Liver (tissue), 9 donors: ENCODE results near the gene PIGN. TPM values are rescaled to one million over a fixed set of nuclear protein-coding genes. Genes with fewer than 3 reads are reported as not detected.

Experiments used
- DNase-seq: peaks from one replicate; pipeline ENCODE4 v3.0.0-alpha.2; 2017; ENCODE audit warnings: low spot score
- H3K27ac ChIP-seq, 2 donors: one replicate each; pipeline ENCODE4 v1.7.0; 2013; ENCODE audit warnings: inconsistent platforms in 2 of 2, low read length in 2 of 2, control low read depth in 1 of 2, low read depth in 1 of 2, mild to moderate bottlenecking in 1 of 2
- H3K27me3 ChIP-seq, 4 donors: one replicate each; pipeline versions ENCODE4 v1.6.1 to v1.7.0; 2013; ENCODE audit warnings: low read length in 3 of 4, inconsistent platforms in 1 of 4, mild to moderate bottlenecking in 1 of 4, moderate library complexity in 1 of 4; ENCODE audit not compliant: control insufficient read depth in 4 of 4, insufficient read depth in 4 of 4
- H3K36me3 ChIP-seq, 4 donors: one replicate each; pipeline versions ENCODE4 v1.6.1 to v1.7.0; 2013; ENCODE audit warnings: low read length in 3 of 4, mild to moderate bottlenecking in 3 of 4, low read depth in 1 of 4, moderate library complexity in 1 of 4; ENCODE audit not compliant: control insufficient read depth in 4 of 4, insufficient read depth in 3 of 4
- H3K4me1 ChIP-seq, 4 donors: one replicate each; pipeline versions ENCODE4 v1.6.1 to v1.7.0; 2013; ENCODE audit warnings: low read length in 3 of 4, mild to moderate bottlenecking in 3 of 4, moderate library complexity in 1 of 4; ENCODE audit not compliant: control insufficient read depth in 4 of 4, insufficient read depth in 4 of 4
- H3K4me3 ChIP-seq, 3 donors: one replicate each; pipeline versions ENCODE4 v1.6.1 to v1.7.0; 2013; ENCODE audit warnings: low read length in 3 of 3, control low read depth in 1 of 3, low read depth in 1 of 3, mild to moderate bottlenecking in 1 of 3
- H3K9ac ChIP-seq, 2 donors: one replicate each; pipeline ENCODE4 v1.7.0; 2013; ENCODE audit warnings: low read length in 2 of 2, mild to moderate bottlenecking in 2 of 2, moderate library complexity in 2 of 2, control low read depth in 1 of 2, low read depth in 1 of 2
- H3K9me3 ChIP-seq, 4 donors: one replicate each; pipeline versions ENCODE4 v1.6.1 to v1.7.0; 2013; ENCODE audit warnings: low read length in 3 of 4; ENCODE audit not compliant: control insufficient read depth in 4 of 4
- EGR1 ChIP-seq, 2 donors: IDR thresholded peaks; 2 replicates each; pipeline ENCODE4 v1.6.1; 2016 to 2018; ENCODE audit warnings: antibody characterized with exemption in 2 of 2, low read depth in 2 of 2
- FOXA1 ChIP-seq: IDR thresholded peaks from 2 replicates; pipeline ENCODE4 v1.6.1; 2016; ENCODE audit warnings: antibody characterized with exemption
- FOXA2 ChIP-seq: IDR thresholded peaks from 2 replicates; pipeline ENCODE4 v1.6.1; 2016; ENCODE audit warnings: antibody characterized with exemption
- GABPA ChIP-seq, 2 donors: IDR thresholded peaks in 1 of 2; conservative IDR thresholded peaks in 1 of 2; 2 replicates each; pipeline ENCODE4 v1.6.1; 2016; ENCODE audit warnings: antibody characterized with exemption in 2 of 2, mild to moderate bottlenecking in 1 of 2, moderate library complexity in 1 of 2
- HNF4A ChIP-seq, 2 donors: conservative IDR thresholded peaks; 2 replicates each; pipeline ENCODE4 v1.6.1; 2016; ENCODE audit warnings: antibody characterized with exemption in 2 of 2, mild to moderate bottlenecking in 2 of 2
- HNF4G ChIP-seq: IDR thresholded peaks from 2 replicates; pipeline ENCODE4 v1.6.1; 2016; ENCODE audit warnings: antibody characterized with exemption
- JUND ChIP-seq, 2 donors: IDR thresholded peaks; 2 replicates each; pipeline ENCODE4 v1.6.1; 2016; ENCODE audit warnings: antibody characterized with exemption in 2 of 2
- NR2F2 ChIP-seq: IDR thresholded peaks from 2 replicates; pipeline ENCODE4 v1.6.1; 2016; ENCODE audit warnings: antibody characterized with exemption
- RAD21 ChIP-seq, 2 donors: IDR thresholded peaks; 2 replicates each; pipeline ENCODE4 v1.6.1; 2016; ENCODE audit warnings: antibody characterized with exemption in 2 of 2, mild to moderate bottlenecking in 2 of 2
- RXRA ChIP-seq, 2 donors: IDR thresholded peaks; 2 replicates each; pipeline ENCODE4 v1.6.1; 2017 to 2018; ENCODE audit warnings: antibody characterized with exemption in 2 of 2, mild to moderate bottlenecking in 1 of 2
- SP1 ChIP-seq: IDR thresholded peaks from 2 replicates; pipeline ENCODE4 v1.6.1; 2018; ENCODE audit warnings: antibody characterized with exemption, mild to moderate bottlenecking
- TAF1 ChIP-seq: conservative IDR thresholded peaks from 2 replicates; pipeline ENCODE4 v1.6.1; 2016; ENCODE audit warnings: antibody characterized with exemption, mild to moderate bottlenecking
- YY1 ChIP-seq: IDR thresholded peaks from 2 replicates; pipeline ENCODE4 v1.6.1; 2016; ENCODE audit warnings: antibody characterized with exemption, mild to moderate bottlenecking
- WGBS: extraction: QIAGEN DNeasy Blood & Tissue Kit; methylation state at CpG from one replicate; pipeline ENCODE4 v1.1.7; 2013; 5-methylcytosine and 5-hydroxymethylcytosine counted together
- polyA plus RNA-seq, 2 donors: library from polyadenylated mRNA; stranded (reverse) in 1 of 2; unstranded in 1 of 2; fragments of 200-250 nt in 1 of 2; fragments of >200 nt in 1 of 2; fragmentation: Nextera tagmentation in 1 of 2; extraction: Ambion mirVana in 1 of 2; gene quantifications; one replicate each; pipeline versions ENCODE4 v1.2.1 to v1.2.3, GENCODE V29; 2013 to 2015
- total RNA-seq, 2 donors: library from RNA; depleted of rRNA; stranded (reverse); fragments of >200 nt; gene quantifications; one replicate each; pipeline ENCODE4 v1.2.3, GENCODE V29; 2014
- TF ChIP-seq, protein P1 (sequence below): IDR thresholded peaks from 2 replicates; pipeline ENCODE4 v1.6.1; 2016; ENCODE audit warnings: antibody characterized with exemption
- TF ChIP-seq, protein P2 (sequence below): fragments of 150-350 bp; IDR thresholded peaks from 2 replicates; pipeline ENCODE4 v1.5.1; 2017; ENCODE audit warnings: improper control_type of control experiment, low read depth, low read length; ENCODE audit not compliant: missing input control
- TF ChIP-seq, protein P3 (sequence below): IDR thresholded peaks from 2 replicates; pipeline ENCODE4 v1.6.1; 2016; ENCODE audit warnings: antibody characterized with exemption
- TF ChIP-seq, protein P4 (sequence below): IDR thresholded peaks from 2 replicates; pipeline ENCODE4 v1.6.1; 2016; ENCODE audit warnings: antibody characterized with exemption
- TF ChIP-seq, protein P5 (sequence below): IDR thresholded peaks from 2 replicates; pipeline ENCODE4 v1.6.1; 2016; ENCODE audit warnings: antibody characterized with exemption, mild to moderate bottlenecking
- donor health status: healthy.
- donor health status: healthy.
- donor health status: healthy.
- donor health status: healthy.
- donor health status: healthy.

Gene PIGN
- total and polyA plus RNA-seq, 4 donors, result 5.1 to 20.6 (median 12.5) TPM

DNA sequence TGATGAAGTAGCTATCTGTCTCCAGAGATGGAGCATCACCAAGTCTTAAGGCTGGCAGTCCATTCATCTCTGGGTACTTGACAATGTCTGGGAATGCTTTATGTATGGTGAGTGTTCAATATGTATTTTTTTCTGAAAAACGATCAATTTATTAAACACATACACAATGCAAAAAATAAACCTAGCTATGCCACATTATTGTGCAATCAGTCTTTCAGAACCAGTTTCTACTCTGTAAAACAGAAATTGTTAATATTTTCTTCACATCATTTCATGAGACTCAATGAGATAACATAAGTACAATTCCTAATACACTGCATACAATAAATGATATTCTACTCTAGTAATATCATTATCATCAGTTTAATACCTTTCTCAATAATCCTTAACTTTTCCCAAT is 122.5 kb downstream of the PIGN start:
- Histone ChIP-seq H3K4me1 (no peaks in the 10 kb centered on the region), H3K27ac (no peak overlapping the region), H3K36me3 (peaks cover 0 to 3% (median 0%) of the 10 kb centered on the region in 4 donors), H3K27me3 (no peaks in the 10 kb centered on the region), H3K4me3 (no peak overlapping the region), H3K9ac (no peak overlapping the region), H3K9me3 (peaks cover 0 to 6% (median under 1%) of the 10 kb centered on the region in 4 donors)
- TF ChIP-seq, protein P1, sequence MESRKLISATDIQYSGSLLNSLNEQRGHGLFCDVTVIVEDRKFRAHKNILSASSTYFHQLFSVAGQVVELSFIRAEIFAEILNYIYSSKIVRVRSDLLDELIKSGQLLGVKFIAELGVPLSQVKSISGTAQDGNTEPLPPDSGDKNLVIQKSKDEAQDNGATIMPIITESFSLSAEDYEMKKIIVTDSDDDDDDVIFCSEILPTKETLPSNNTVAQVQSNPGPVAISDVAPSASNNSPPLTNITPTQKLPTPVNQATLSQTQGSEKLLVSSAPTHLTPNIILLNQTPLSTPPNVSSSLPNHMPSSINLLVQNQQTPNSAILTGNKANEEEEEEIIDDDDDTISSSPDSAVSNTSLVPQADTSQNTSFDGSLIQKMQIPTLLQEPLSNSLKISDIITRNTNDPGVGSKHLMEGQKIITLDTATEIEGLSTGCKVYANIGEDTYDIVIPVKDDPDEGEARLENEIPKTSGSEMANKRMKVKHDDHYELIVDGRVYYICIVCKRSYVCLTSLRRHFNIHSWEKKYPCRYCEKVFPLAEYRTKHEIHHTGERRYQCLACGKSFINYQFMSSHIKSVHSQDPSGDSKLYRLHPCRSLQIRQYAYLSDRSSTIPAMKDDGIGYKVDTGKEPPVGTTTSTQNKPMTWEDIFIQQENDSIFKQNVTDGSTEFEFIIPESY, result no peak
- no peak for TF ChIP-seq HNF4A (conservative IDR thresholded peaks at IDR 0.05)
- no peak for TF ChIP-seq NR2F2
- TF ChIP-seq, protein P2, sequence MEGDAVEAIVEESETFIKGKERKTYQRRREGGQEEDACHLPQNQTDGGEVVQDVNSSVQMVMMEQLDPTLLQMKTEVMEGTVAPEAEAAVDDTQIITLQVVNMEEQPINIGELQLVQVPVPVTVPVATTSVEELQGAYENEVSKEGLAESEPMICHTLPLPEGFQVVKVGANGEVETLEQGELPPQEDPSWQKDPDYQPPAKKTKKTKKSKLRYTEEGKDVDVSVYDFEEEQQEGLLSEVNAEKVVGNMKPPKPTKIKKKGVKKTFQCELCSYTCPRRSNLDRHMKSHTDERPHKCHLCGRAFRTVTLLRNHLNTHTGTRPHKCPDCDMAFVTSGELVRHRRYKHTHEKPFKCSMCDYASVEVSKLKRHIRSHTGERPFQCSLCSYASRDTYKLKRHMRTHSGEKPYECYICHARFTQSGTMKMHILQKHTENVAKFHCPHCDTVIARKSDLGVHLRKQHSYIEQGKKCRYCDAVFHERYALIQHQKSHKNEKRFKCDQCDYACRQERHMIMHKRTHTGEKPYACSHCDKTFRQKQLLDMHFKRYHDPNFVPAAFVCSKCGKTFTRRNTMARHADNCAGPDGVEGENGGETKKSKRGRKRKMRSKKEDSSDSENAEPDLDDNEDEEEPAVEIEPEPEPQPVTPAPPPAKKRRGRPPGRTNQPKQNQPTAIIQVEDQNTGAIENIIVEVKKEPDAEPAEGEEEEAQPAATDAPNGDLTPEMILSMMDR, result no peak
- no peak for TF ChIP-seq TAF1
- no peak for TF ChIP-seq FOXA1
- no peak for TF ChIP-seq YY1
- no peak for TF ChIP-seq RXRA (IDR thresholded peaks at IDR 0.05)
- no peak for TF ChIP-seq FOXA2
- TF ChIP-seq, protein P3, sequence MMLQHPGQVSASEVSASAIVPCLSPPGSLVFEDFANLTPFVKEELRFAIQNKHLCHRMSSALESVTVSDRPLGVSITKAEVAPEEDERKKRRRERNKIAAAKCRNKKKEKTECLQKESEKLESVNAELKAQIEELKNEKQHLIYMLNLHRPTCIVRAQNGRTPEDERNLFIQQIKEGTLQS, result no peak
- TF ChIP-seq HNF4G, result no peak
- no peak for TF ChIP-seq EGR1 (IDR thresholded peaks at IDR 0.05; ENCODE audit: low read depth in 2 of 2)
- TF ChIP-seq, protein P4, sequence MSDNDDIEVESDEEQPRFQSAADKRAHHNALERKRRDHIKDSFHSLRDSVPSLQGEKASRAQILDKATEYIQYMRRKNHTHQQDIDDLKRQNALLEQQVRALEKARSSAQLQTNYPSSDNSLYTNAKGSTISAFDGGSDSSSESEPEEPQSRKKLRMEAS, result no peak
- no peak for TF ChIP-seq SP1
- TF ChIP-seq GABPA (IDR thresholded peaks at IDR 0.05 in 1 of 2, conservative IDR thresholded peaks at IDR 0.05 in 1 of 2), result no peak
- TF ChIP-seq JUND (IDR thresholded peaks at IDR 0.05), result no peak
- TF ChIP-seq RAD21 (IDR thresholded peaks at IDR 0.05), result no peak
- TF ChIP-seq, protein P5, sequence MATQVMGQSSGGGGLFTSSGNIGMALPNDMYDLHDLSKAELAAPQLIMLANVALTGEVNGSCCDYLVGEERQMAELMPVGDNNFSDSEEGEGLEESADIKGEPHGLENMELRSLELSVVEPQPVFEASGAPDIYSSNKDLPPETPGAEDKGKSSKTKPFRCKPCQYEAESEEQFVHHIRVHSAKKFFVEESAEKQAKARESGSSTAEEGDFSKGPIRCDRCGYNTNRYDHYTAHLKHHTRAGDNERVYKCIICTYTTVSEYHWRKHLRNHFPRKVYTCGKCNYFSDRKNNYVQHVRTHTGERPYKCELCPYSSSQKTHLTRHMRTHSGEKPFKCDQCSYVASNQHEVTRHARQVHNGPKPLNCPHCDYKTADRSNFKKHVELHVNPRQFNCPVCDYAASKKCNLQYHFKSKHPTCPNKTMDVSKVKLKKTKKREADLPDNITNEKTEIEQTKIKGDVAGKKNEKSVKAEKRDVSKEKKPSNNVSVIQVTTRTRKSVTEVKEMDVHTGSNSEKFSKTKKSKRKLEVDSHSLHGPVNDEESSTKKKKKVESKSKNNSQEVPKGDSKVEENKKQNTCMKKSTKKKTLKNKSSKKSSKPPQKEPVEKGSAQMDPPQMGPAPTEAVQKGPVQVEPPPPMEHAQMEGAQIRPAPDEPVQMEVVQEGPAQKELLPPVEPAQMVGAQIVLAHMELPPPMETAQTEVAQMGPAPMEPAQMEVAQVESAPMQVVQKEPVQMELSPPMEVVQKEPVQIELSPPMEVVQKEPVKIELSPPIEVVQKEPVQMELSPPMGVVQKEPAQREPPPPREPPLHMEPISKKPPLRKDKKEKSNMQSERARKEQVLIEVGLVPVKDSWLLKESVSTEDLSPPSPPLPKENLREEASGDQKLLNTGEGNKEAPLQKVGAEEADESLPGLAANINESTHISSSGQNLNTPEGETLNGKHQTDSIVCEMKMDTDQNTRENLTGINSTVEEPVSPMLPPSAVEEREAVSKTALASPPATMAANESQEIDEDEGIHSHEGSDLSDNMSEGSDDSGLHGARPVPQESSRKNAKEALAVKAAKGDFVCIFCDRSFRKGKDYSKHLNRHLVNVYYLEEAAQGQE, result no peak
- 47% methylated on average over 1 of the region's 1 CpG for WGBS
- DNase-seq, result no peak
